OCI-LY3 (cell line): ENCODE measurements around the gene NKD2.

Source experiments
- H2AFZ ChIP-seq: fragments of 200-600, 300-600 bp; shearing (Covaris generic); 2 replicates; pipeline ENCODE4 v1.6.0; 2014; ENCODE audit warnings: antibody characterized with exemption, low read depth, low read length
- H3K27ac ChIP-seq: fragments of 200-600, 300-600 bp; sonication (generic); 2 replicates; pipeline ENCODE4 v1.5.1; 2014; ENCODE audit warnings: mild to moderate bottlenecking, low read length, moderate library complexity, mixed read lengths
- H3K27me3 ChIP-seq: fragments of 200-600, 300-600 bp; sonication (generic); 2 replicates; pipeline ENCODE4 v1.6.1; 2014; ENCODE audit warnings: low read depth, low read length, mixed read lengths
- H3K36me3 ChIP-seq: fragments of 200-600, 300-600 bp; sonication (generic); replicated peaks from 2 replicates; pipeline ENCODE3; 2014; ENCODE audit warnings: low read depth, low read length, mixed read lengths
- H3K4me1 ChIP-seq: fragments of 300-600, 200-600 bp; sonication (generic); 2 replicates; pipeline ENCODE4 v1.6.1; 2014; ENCODE audit warnings: low read length, mixed read lengths
- H3K4me2 ChIP-seq: fragments of 200-600, 300-600 bp; sonication (generic); 2 replicates; pipeline ENCODE4 v1.6.1; 2014; ENCODE audit warnings: low read length, mixed read lengths
- H3K4me3 ChIP-seq: fragments of 300-600, 200-600 bp; sonication (generic); 2 replicates; pipeline ENCODE4 v1.5.1; 2014; ENCODE audit warnings: antibody characterized with exemption, mild to moderate bottlenecking, low read length, moderate library complexity
- H3K79me2 ChIP-seq: fragments of 300-600, 200-600 bp; shearing (Covaris generic); 2 replicates; pipeline ENCODE4 v1.6.1; 2014; ENCODE audit warnings: mild to moderate bottlenecking, low read length, mixed read lengths
- H3K9ac ChIP-seq: fragments of 300-600, 200-600 bp; shearing (Covaris generic); 2 replicates; pipeline ENCODE4 v1.6.0; 2014; ENCODE audit warnings: mild to moderate bottlenecking, low read length, moderate library complexity
- H3K9me3 ChIP-seq: fragments of 200-600, 300-600 bp; shearing (Covaris generic); 2 replicates; pipeline ENCODE4 v1.6.1; 2014; ENCODE audit warnings: low read length, mixed read lengths; ENCODE audit not compliant: insufficient read depth
- H4K20me1 ChIP-seq: fragments of 200-600, 300-600 bp; sonication (generic); 2 replicates; pipeline ENCODE4 v1.6.1; 2016; ENCODE audit warnings: low read length, mixed read lengths; ENCODE audit not compliant: insufficient read depth
- CTCF ChIP-seq: fragments of 200-600, 300-600 bp; sonication (generic); IDR thresholded peaks from 2 replicates; pipeline ENCODE4 v1.5.1; 2014; ENCODE audit warnings: antibody characterized with exemption, low read length, low read depth
- EZH2phosphoT487 ChIP-seq: fragments of 200-600 bp; shearing (Covaris generic); IDR thresholded peaks from 2 replicates; pipeline ENCODE4 v1.6.1; 2018; ENCODE audit warnings: antibody characterized with exemption, mixed run types, low read depth

NKD2 gene

GRCh38 chr5:1014781-1015221 is 6.2 kb downstream of the NKD2 start:
- TF ChIP-seq EZH2phosphoT487 (no peak), CTCF (no peak)
- Histone ChIP-seq H3K79me2 (no peaks in the 10 kb centered on the region), H3K4me1 (no peaks in the 10 kb centered on the region), H3K9me3 (no peaks in the 10 kb centered on the region), H3K27me3 (no peaks in the 10 kb centered on the region), H2AFZ (no peak overlapping the region), H3K27ac (no peak overlapping the region), H3K9ac (no peak overlapping the region), H3K36me3 (no peaks in the 10 kb centered on the region), H3K4me3 (no peak overlapping the region), H4K20me1 (no peaks in the 10 kb centered on the region), H3K4me2 (no peak overlapping the region)

GRCh38 chr5:1015507-1015906 is 6.9 kb downstream of the NKD2 start:
- Histone ChIP-seq H3K36me3 (no peaks in the 10 kb centered on the region), H3K79me2 (no peaks in the 10 kb centered on the region), H3K4me2 (no peak overlapping the region), H2AFZ (no peak overlapping the region), H3K27ac (no peak overlapping the region), H4K20me1 (no peaks in the 10 kb centered on the region), H3K4me1 (no peaks in the 10 kb centered on the region), H3K9me3 (no peaks in the 10 kb centered on the region), H3K4me3 (no peak overlapping the region), H3K27me3 (no peaks in the 10 kb centered on the region), H3K9ac (no peak overlapping the region)
- TF ChIP-seq EZH2phosphoT487 (no peak), CTCF (no peak)

GRCh38 chr5:1016036-1016435 is 7.4 kb downstream of the NKD2 start:
- no peak overlapping the region for H3K4me2 ChIP-seq
- H3K4me3 ChIP-seq, result no peak overlapping the region
- no peak for TF ChIP-seq CTCF
- no peaks in the 10 kb centered on the region for H3K4me1 ChIP-seq
- no peaks in the 10 kb centered on the region for H3K36me3 ChIP-seq
- no peaks in the 10 kb centered on the region for H3K79me2 ChIP-seq
- H3K27ac ChIP-seq, result no peak overlapping the region
- no peaks in the 10 kb centered on the region for H3K9me3 ChIP-seq
- no peak overlapping the region for H3K9ac ChIP-seq
- H4K20me1 ChIP-seq, result no peaks in the 10 kb centered on the region
- no peaks in the 10 kb centered on the region for H3K27me3 ChIP-seq
- H2AFZ ChIP-seq, result no peak overlapping the region

- TF ChIP-seq EZH2phosphoT487 (no peak), CTCF (no peak)
- H4K20me1 ChIP-seq, result no peaks in the 10 kb centered on the region
- H3K79me2 ChIP-seq, result no peaks in the 10 kb centered on the region
- H3K4me3 ChIP-seq, result no peak overlapping the region
- no peak overlapping the region for H2AFZ ChIP-seq
- H3K9ac ChIP-seq, result no peak overlapping the region
- H3K4me2 ChIP-seq, result no peak overlapping the region
- H3K4me1 ChIP-seq, result no peaks in the 10 kb centered on the region
- no peak overlapping the region for H3K27ac ChIP-seq
- no peaks in the 10 kb centered on the region for H3K36me3 ChIP-seq
- no peaks in the 10 kb centered on the region for H3K27me3 ChIP-seq
- H3K9me3 ChIP-seq, result no peaks in the 10 kb centered on the region
These were observed 7.9 kb downstream of the NKD2 start for GRCh38 chr5:1016476-1016875.
